HG02571 (cell line): ENCODE measurements around the gene SLC32A1.

Experiments used
- ATAC-seq: cut with Tn5 transposase; IDR thresholded peaks from one replicate; pipeline ENCODE4 v1.9.1; 2021; ENCODE audit warnings: mild to moderate bottlenecking, moderate library complexity; ENCODE audit not compliant: unreplicated experiment

The SLC32A1 gene

GRCh38 chr20:38751360-38751976 lies 27.2 kb downstream of the SLC32A1 start:
- ATAC-seq: no peak

GRCh38 chr20:38752029-38752428 lies 27.7 kb downstream of the SLC32A1 start:
- ATAC-seq: no peak

- ATAC-seq: no peak
These were observed 30.6 kb downstream of the SLC32A1 start for GRCh38 chr20:38754924-38755323.

DNA sequence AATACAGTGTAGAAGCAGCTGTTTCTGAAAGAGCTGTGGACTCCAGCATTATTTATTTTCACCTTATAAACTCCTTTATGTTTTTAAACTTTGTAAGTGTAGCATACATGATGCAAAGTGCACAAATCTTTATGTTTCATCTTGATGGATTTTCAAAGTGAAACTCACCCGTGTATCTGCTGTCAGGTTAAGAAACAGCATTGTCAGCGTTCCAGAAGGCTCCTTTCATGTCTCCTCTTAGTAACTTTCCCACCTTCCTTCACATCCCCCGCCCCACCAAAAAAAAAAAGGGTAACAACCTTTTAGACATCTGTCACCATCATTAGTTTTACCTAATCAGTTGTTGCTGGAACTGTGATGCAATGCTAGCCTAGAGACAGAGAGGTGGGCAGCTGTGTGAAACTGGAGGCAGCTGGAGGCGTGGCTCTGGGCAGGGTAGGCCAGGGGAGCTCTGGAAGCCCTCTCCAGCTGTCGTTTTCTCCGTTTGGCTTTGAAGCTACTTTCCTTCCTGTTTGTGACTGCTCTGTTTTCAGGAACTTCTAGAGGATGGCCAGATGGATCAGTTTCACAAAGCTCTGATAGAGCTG lies 31.1 kb downstream of the SLC32A1 start:
- no peak for ATAC-seq

DNA sequence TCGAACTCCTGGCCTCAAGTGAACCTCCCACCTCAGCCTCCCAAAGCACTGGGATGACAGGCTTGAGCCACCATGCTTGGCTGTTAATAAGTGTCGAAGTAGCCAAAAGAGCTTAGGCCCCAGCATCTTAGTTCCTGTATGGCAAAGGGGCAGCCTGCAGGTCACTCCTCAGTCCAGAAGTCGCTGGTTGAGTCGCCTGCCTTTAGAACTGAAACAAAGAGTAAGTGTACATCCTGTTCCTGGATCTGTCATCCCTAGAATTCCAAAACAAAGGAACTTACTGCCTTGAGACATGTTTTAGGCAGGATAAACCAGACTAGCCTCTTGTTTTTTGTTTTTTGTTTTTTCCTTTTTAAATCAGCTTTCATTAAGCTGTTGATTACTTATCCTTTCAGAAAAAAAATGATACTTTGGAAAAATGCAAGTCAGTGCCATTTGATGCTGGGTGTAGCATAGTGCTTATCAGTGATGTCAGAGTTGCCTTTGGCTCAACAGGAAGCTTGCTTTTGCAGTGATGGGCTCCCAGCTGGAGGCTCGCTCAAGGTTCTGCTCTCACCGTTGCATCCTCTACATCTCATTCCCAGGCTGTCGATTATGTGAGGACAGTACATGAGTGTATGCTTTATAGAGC lies 33.0 kb downstream of the SLC32A1 start:
- no peak for ATAC-seq

- ATAC-seq: no peak
These were observed 34.8 kb downstream of the SLC32A1 start for GRCh38 chr20:38759106-38759505.

- ATAC-seq: no peak
These were observed 36.7 kb downstream of the SLC32A1 start for GRCh38 chr20:38760978-38761377.

- no peak for ATAC-seq
These were observed 37.9 kb downstream of the SLC32A1 start for GRCh38 chr20:38762174-38762573.

DNA sequence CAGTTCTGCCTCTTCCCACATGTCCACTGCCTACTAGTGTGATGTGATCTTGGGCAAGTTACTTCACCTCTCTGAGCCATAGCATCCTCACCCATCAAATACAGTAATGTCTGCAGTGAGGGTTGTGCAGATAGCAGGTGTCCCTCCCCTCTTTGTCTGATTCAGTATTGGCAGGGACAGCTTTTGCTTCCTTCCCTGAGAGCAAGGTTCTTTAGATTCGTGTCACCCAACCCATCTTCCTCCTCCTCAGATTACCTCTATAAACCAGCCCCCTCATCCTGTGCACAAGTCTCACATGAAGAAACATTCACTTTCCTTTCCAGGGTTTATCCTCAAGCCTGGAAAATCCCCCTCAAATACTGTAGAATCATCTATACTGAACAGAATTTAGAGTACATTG lies 39.3 kb downstream of the SLC32A1 start:
- ATAC-seq: no peak

DNA sequence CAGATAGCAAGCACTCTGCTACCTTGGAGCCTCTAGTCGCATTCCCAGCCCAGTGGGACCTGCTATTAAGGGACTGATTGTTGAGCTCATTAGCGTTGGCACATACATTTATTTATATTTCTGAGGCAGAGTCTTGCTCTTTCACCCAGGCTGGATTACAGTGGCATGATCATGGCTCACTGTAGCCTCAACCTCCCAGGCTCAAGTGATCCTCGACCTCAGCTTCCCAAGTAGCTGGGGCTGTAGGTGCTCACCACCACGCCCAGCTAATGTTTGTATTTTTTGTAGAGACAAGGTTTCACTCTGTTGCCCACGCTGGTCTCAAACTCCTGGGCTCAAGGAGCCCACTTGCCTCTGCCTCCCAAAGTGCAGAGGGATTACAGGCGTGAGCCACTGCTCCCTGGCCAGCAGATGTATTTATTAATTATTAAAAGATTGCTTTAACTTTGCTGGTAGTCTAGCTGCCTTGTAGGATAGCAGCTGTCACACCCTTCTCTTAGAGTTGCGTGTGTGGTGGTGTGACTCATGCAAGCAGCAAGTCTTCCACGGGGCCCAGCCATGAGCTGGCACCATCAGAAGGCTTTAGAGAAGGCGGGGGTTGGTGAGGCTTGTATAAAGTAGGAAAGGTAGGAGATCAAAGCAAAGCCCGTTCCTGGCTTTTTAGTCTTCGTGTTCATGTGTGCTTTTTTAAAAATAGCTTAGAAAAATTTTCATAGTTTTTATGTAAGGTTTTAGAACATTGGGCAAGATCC lies 40.5 kb downstream of the SLC32A1 start:
- no peak for ATAC-seq

- ATAC-seq: no peak
These were observed 41.8 kb downstream of the SLC32A1 start for GRCh38 chr20:38766071-38766470.

- ATAC-seq: no peak
These were observed 45.4 kb downstream of the SLC32A1 start for GRCh38 chr20:38769376-38770295.

DNA sequence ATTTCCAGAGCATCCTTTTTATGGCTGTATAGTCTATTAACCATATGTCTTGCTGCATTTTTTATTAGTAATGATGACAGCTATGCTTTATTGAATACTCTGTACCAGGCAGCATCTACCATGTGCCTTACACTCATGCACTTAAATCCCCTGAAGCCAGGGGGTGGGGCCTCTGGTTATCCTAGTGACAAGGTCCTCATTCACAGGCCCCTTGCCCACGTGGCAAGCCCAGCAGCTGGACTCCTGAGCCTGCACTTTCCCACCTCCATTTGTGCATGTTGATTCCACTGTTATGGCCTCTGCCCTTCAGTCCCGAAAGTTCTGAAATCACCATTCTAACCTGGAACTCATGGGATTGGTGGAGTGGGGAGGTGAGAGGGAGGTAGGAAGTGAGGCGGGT lies 46.3 kb downstream of the SLC32A1 start:
- no peak for ATAC-seq

DNA sequence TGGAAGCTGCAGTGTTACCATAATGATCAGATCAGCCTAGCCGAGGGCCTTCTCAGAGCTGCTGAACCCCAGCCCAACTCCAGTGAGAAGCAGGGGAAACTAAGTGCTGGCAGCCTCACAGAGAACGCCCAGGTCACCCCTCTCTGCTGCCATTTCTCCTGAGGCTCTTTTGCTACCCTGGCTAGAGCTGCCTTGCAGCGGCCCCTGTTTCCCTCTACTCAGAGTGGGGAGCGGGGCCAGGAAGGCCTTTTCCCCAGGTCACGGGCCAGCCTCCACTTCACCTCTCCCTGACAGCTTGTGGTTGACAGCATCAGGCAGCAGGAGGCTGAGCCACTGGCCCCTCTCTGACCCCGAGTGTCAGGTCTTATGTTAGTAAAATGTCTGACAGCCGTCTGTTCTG lies 46.7 kb downstream of the SLC32A1 start:
- no peak for ATAC-seq

- ATAC-seq: no peak
These were observed 47.3 kb downstream of the SLC32A1 start for GRCh38 chr20:38771621-38772020.

DNA sequence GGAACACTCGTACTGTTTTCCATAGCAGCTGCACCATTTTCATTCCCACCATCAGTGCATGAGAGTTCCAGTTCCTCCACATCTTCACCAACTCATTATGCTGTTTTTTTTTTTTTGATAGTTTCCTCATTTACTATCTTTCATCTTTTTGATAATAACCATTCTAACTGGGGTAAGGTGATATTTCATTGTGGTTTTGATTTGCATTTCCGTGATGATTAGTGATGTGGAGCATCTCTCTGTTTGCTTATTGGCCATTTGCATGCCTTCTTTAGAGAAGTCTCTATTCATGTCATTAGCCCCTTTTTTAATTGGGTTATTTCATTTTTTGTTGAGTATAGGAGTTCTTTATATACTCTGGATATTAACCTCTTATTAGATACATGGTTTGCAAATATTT lies 49.9 kb downstream of the SLC32A1 start:
- no peak for ATAC-seq

DNA sequence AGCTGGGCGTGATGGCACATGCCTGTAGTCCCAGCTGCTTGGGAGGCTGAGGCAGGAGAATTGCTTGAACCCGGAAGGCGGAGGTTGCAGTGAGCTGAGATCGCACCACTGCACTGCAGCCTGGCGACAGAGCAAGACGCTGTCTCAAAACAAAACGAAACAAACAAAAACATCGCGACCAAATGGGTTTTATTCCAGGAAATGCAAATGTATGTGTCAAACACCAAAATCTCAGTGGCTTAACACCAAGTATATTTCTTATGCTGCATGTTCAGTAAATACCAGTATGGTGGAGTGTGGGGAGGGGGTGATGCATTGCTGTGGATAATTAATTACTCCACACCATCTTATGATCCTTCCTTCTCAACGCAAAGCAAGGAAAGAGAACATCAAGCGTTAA lies 52.1 kb downstream of the SLC32A1 start:
- ATAC-seq: no peak
